ENCODE data around the gene MAB21L4. TPM values are rescaled to one million over a fixed set of nuclear protein-coding genes. Genes with fewer than 3 reads are reported as not detected.

Gene MAB21L4
- total and polyA plus RNA-seq, 2 of the 8 experiments (the other 6 are each of a cell fraction or from before 2014, with no cell fraction given), result 0.11 TPM; not detected in 1

GRCh38 chr2:240935103-240935876 lies 39.3 kb upstream of the MAB21L4 start (continued):
- TF ChIP-seq EZH2 (IDR thresholded peaks at IDR 0.05; ENCODE audit: low read depth, low read length, severe bottlenecking) (no peak), TBP (IDR thresholded peaks at IDR 0.05; ENCODE audit: low read depth, low read length) (no peak), CHD1 (IDR thresholded peaks at IDR 0.05; ENCODE audit: low read depth, low read length) (no peak), SP2 (IDR thresholded peaks at IDR 0.05; ENCODE audit: low read length) (no peak), RBBP5 (IDR thresholded peaks at IDR 0.05; ENCODE audit: borderline replicate concordance, low read depth, low read length) (no peak), JUND (IDR thresholded peaks at IDR 0.05; ENCODE audit: low read length) (no peak), BCL11A (IDR thresholded peaks at IDR 0.05; ENCODE audit: low read depth in 2 of 2, low read length in 2 of 2) (no peak)

Measured in H1 (cell line).